HepG2 (cell line): ENCODE data around the gene FOLR1. TPM values are rescaled to one million over a fixed set of nuclear protein-coding genes. Genes with fewer than 3 reads are reported as not detected.

Source experiments
- FOXK2 ChIP-seq: fragments of 450-650 bp; IDR thresholded peaks from 2 replicates; pipeline ENCODE4 v1.6.1; 2016
- HES4 ChIP-seq: sonication (generic); formaldehyde crosslinking; IDR thresholded peaks from 2 replicates; pipeline ENCODE4 v1.9.0; 2021; ENCODE audit warnings: mild to moderate bottlenecking, missing genetic modification reagents, borderline replicate concordance
- KLF16 ChIP-seq, 2 experiments: sonication (generic) in 1 of 2; formaldehyde crosslinking in 1 of 2; IDR thresholded peaks; 2 replicates each; pipeline versions ENCODE4 v1.6.1 to v1.8.0; 2016 to 2023; ENCODE audit warnings: missing genetic modification reagents in 2 of 2, missing compliant biosample characterization in 1 of 2
- MEF2D ChIP-seq: sonication (generic); formaldehyde crosslinking; IDR thresholded peaks from 2 replicates; pipeline ENCODE4 v1.5.1; 2020; ENCODE audit warnings: mild to moderate bottlenecking, missing genetic modification reagents
- MIER3 ChIP-seq: IDR thresholded peaks from 2 replicates; pipeline ENCODE4 v1.6.1; 2016; ENCODE audit warnings: missing compliant biosample characterization, borderline replicate concordance
- NFYC ChIP-seq: IDR thresholded peaks from 2 replicates; pipeline ENCODE4 v1.6.1; 2016; ENCODE audit warnings: missing genetic modification reagents, missing compliant biosample characterization
- PAX8 ChIP-seq: sonication (generic); formaldehyde crosslinking; IDR thresholded peaks from 2 replicates; pipeline ENCODE4 v1.8.0; 2022; ENCODE audit warnings: mild to moderate bottlenecking, missing genetic modification reagents, borderline replicate concordance
- POLR2A ChIP-seq, 2 experiments: IDR thresholded peaks; 2 replicates each; pipeline ENCODE4 v1.6.1; 2011; ENCODE audit warnings: low read depth in 2 of 2, low read length in 2 of 2, mild to moderate bottlenecking in 1 of 2, moderate library complexity in 1 of 2; ENCODE audit not compliant: insufficient read depth in 1 of 2
- PPARG ChIP-seq: conservative IDR thresholded peaks from 2 replicates; pipeline ENCODE4 v1.6.1; 2016; ENCODE audit warnings: missing biosample characterization, missing genetic modification reagents
- RBM39 ChIP-seq: fragments of 200-400 bp; formaldehyde crosslinking; IDR thresholded peaks from one replicate; pipeline ENCODE4 v1.6.1; 2018; ENCODE audit warnings: antibody characterized with exemption, mild to moderate bottlenecking, low read depth, low read length; ENCODE audit not compliant: poor library complexity, severe bottlenecking
- SMAD3 ChIP-seq: sonication (generic); formaldehyde crosslinking; IDR thresholded peaks from 2 replicates; pipeline ENCODE4 v1.4.0; 2020; ENCODE audit warnings: missing genetic modification reagents
- THAP8 ChIP-seq: sonication (generic); formaldehyde crosslinking; IDR thresholded peaks from 2 replicates; pipeline ENCODE4 v1.5.1; 2020; ENCODE audit warnings: missing genetic modification reagents, mild to moderate bottlenecking, borderline replicate concordance
- XRCC5 ChIP-seq: fragments of 200-400 bp; formaldehyde crosslinking; optimal IDR thresholded peaks from 2 replicates; pipeline ENCODE3; 2017; ENCODE audit warnings: mild to moderate bottlenecking, low read length
- ZNF20 ChIP-seq: sonication (generic); formaldehyde crosslinking; IDR thresholded peaks from 2 replicates; pipeline ENCODE4 v1.4.0; 2020; ENCODE audit warnings: mild to moderate bottlenecking, moderate library complexity, missing genetic modification reagents
- ZNF224 ChIP-seq: sonication (generic); formaldehyde crosslinking; IDR thresholded peaks from 2 replicates; pipeline ENCODE4 v1.5.0; 2020; ENCODE audit warnings: mild to moderate bottlenecking, missing genetic modification reagents
- ZNF446 ChIP-seq: sonication (generic); formaldehyde crosslinking; IDR thresholded peaks from 2 replicates; pipeline ENCODE4 v1.5.0; 2020; ENCODE audit warnings: mild to moderate bottlenecking, missing genetic modification reagents
- ZZZ3 ChIP-seq: sonication (generic); formaldehyde crosslinking; IDR thresholded peaks from 2 replicates; pipeline ENCODE4 v1.4.0; 2020; ENCODE audit warnings: missing genetic modification reagents, mild to moderate bottlenecking, borderline replicate concordance
- polyA plus RNA-seq, 8 experiments: library from polyadenylated mRNA; depleted of rRNA in 3 of 8; stranded (reverse) in 7 of 8; unstranded in 1 of 8; fragments of >200 nt; fragmentation: Illumina TruSeq in 4 of 8; extraction: Trizol in 4 of 8; gene quantifications; 2 replicates each; pipeline versions ENCODE4 v1.2.1 to v1.2.3, GENCODE V29; 2011 to 2016; ENCODE audit warnings: low read depth in 4 of 8, missing spikeins in 1 of 8, mixed read lengths in 1 of 8; ENCODE audit not compliant: insufficient read depth in 1 of 8
- total RNA-seq, 5 experiments: library from RNA; depleted of rRNA; stranded (reverse); fragments of >200 nt; fragmentation: Illumina TruSeq; extraction: Trizol; gene quantifications; 2 replicates each; pipeline ENCODE4 v1.2.3, GENCODE V29; 2016; ENCODE audit warnings: low read depth in 1 of 5
- TF ChIP-seq, protein P1 (sequence below): fragments of 450-650 bp; IDR thresholded peaks from 2 replicates; pipeline ENCODE4 v1.6.1; 2017; ENCODE audit warnings: mild to moderate bottlenecking
- TF ChIP-seq, protein P2 (sequence below), 2 experiments: sonication (generic) in 1 of 2; formaldehyde crosslinking in 1 of 2; IDR thresholded peaks; 2 replicates each; pipeline versions ENCODE4 v1.4.0 to v1.6.1; 2018 to 2020; ENCODE audit warnings: missing genetic modification reagents in 2 of 2, borderline replicate concordance in 1 of 2, low read depth in 1 of 2, mild to moderate bottlenecking in 1 of 2, missing biosample characterization in 1 of 2
- TF ChIP-seq, protein P3 (sequence below): sonication (generic); formaldehyde crosslinking; IDR thresholded peaks from 2 replicates; pipeline ENCODE4 v1.5.0; 2020; ENCODE audit warnings: mild to moderate bottlenecking, missing genetic modification reagents, borderline replicate concordance

Gene FOLR1
- total and polyA plus RNA-seq, 2 of the 13 experiments (the other 11 are each of a cell fraction or from before 2014, with no cell fraction given), result 0.20 TPM; not detected in 1

DNA sequence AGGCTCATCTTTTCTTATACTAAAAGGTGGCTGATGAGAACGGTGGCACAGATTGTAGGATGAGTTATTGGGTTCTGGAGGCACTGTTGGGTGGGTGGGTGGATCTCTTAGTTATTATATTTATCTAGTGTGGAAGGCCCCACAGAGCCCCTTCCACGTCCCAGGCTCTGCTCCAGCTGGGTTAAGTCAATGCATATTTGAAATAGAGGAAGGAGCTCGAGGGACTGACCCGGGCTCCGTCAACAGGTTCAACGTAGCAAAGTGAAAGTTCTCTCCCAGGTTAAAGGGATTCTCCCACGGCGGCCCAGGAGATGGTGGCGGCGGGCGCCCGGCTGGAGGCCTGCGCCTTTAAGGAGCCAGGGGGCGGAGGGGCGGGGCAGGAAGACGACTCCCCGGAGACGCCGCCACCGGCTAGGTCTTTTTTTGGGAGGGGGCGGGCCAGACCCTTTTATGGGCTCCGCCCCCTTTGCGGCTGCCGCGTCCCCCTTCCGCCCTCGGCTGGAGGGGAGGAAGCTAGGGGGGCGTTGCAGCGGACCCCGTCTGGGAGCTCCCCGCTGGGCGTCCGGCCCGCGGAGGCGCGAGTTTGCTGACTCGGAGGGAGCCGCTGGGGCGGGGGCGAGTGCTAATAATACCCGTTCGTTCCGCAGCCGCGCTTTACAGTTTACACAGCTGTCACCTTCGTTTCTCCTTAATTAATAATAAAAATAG is 31.1 kb downstream of the FOLR1 start (continued):
- TF ChIP-seq MIER3, result peak; percentile 47; the same call in 1 of the 2 replicates
- TF ChIP-seq FOXK2, result no peak
- TF ChIP-seq PPARG (CRISPR knock-in tag), result no peak; the same call in 1 of the 2 replicates
- TF ChIP-seq, protein P1, sequence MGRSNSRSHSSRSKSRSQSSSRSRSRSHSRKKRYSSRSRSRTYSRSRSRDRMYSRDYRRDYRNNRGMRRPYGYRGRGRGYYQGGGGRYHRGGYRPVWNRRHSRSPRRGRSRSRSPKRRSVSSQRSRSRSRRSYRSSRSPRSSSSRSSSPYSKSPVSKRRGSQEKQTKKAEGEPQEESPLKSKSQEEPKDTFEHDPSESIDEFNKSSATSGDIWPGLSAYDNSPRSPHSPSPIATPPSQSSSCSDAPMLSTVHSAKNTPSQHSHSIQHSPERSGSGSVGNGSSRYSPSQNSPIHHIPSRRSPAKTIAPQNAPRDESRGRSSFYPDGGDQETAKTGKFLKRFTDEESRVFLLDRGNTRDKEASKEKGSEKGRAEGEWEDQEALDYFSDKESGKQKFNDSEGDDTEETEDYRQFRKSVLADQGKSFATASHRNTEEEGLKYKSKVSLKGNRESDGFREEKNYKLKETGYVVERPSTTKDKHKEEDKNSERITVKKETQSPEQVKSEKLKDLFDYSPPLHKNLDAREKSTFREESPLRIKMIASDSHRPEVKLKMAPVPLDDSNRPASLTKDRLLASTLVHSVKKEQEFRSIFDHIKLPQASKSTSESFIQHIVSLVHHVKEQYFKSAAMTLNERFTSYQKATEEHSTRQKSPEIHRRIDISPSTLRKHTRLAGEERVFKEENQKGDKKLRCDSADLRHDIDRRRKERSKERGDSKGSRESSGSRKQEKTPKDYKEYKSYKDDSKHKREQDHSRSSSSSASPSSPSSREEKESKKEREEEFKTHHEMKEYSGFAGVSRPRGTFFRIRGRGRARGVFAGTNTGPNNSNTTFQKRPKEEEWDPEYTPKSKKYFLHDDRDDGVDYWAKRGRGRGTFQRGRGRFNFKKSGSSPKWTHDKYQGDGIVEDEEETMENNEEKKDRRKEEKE, result no peak
- TF ChIP-seq KLF16 (CRISPR knock-in tag; IDR thresholded peaks at IDR 0.05), result peak in 1 of 2 experiments; percentile 80; a peak in 2 of 4 replicates
- no peak for TF ChIP-seq MEF2D (CRISPR knock-in tag)
- TF ChIP-seq PAX8 (CRISPR knock-in tag), result no peak
- TF ChIP-seq, protein P2, sequence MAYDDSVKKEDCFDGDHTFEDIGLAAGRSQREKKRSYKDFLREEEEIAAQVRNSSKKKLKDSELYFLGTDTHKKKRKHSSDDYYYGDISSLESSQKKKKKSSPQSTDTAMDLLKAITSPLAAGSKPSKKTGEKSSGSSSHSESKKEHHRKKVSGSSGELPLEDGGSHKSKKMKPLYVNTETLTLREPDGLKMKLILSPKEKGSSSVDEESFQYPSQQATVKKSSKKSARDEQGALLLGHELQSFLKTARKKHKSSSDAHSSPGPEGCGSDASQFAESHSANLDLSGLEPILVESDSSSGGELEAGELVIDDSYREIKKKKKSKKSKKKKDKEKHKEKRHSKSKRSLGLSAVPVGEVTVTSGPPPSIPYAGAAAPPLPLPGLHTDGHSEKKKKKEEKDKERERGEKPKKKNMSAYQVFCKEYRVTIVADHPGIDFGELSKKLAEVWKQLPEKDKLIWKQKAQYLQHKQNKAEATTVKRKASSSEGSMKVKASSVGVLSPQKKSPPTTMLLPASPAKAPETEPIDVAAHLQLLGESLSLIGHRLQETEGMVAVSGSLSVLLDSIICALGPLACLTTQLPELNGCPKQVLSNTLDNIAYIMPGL (CRISPR knock-in tag; IDR thresholded peaks at IDR 0.05; ENCODE audit: borderline replicate concordance in 1 of 2, low read depth in 1 of 2), result 0 out of 4 replicates have a peak, but pooled peaks of 1 of the 2 experiments have one; percentile 16
- TF ChIP-seq ZZZ3 (CRISPR knock-in tag), result no peak
- TF ChIP-seq ZNF446 (CRISPR knock-in tag), result no peak
- TF ChIP-seq NFYC (CRISPR knock-in tag), result no peak
- TF ChIP-seq RBM39, result no peak
- TF ChIP-seq THAP8 (CRISPR knock-in tag), result no peak
- TF ChIP-seq, protein P3, sequence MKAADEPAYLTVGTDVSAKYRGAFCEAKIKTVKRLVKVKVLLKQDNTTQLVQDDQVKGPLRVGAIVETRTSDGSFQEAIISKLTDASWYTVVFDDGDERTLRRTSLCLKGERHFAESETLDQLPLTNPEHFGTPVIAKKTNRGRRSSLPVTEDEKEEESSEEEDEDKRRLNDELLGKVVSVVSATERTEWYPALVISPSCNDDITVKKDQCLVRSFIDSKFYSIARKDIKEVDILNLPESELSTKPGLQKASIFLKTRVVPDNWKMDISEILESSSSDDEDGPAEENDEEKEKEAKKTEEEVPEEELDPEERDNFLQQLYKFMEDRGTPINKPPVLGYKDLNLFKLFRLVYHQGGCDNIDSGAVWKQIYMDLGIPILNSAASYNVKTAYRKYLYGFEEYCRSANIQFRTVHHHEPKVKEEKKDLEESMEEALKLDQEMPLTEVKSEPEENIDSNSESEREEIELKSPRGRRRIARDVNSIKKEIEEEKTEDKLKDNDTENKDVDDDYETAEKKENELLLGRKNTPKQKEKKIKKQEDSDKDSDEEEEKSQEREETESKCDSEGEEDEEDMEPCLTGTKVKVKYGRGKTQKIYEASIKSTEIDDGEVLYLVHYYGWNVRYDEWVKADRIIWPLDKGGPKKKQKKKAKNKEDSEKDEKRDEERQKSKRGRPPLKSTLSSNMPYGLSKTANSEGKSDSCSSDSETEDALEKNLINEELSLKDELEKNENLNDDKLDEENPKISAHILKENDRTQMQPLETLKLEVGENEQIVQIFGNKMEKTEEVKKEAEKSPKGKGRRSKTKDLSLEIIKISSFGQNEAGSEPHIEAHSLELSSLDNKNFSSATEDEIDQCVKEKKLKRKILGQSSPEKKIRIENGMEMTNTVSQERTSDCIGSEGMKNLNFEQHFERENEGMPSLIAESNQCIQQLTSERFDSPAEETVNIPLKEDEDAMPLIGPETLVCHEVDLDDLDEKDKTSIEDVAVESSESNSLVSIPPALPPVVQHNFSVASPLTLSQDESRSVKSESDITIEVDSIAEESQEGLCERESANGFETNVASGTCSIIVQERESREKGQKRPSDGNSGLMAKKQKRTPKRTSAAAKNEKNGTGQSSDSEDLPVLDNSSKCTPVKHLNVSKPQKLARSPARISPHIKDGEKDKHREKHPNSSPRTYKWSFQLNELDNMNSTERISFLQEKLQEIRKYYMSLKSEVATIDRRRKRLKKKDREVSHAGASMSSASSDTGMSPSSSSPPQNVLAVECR (CRISPR knock-in tag), result peak; percentile 50; the same call in 1 of the 2 replicates
- TF ChIP-seq POLR2A (IDR thresholded peaks at IDR 0.05; ENCODE audit: insufficient read depth in 1 of 2, low read depth in 2 of 2, low read length in 2 of 2), result peak in 1 of 2 experiments; percentile 30; a peak in 1 of 4 replicates
- TF ChIP-seq HES4, result no peak; the same call in 1 of the 2 replicates
- no peak for TF ChIP-seq XRCC5
- TF ChIP-seq ZNF224 (CRISPR knock-in tag), result 0 out of 2 replicates have a peak, but pooled peaks have one; percentile 65
- no peak for TF ChIP-seq ZNF20 (CRISPR knock-in tag)
- TF ChIP-seq SMAD3, result 0 out of 2 replicates have a peak, but pooled peaks have one; percentile 23
